ENCODE measurements around the gene PVALB. TPM values are rescaled to one million over a fixed set of nuclear protein-coding genes. Genes with fewer than 3 reads are reported as not detected.

Gene PVALB
- total RNA-seq, 1 donor from 2014 or later, result 2.1 TPM

- peaks cover 4 to 23% (median 7%) of the 10 kb centered on the region in 3 donors for H3K4me1 ChIP-seq (ENCODE audit: control insufficient read depth in 3 of 3, insufficient read depth in 3 of 3, low read length in 3 of 3)
- H3K27ac ChIP-seq (ENCODE audit: low read depth, low read length), result no peak overlapping the region
- no peaks in the 10 kb centered on the region for H3K9me3 ChIP-seq (ENCODE audit: control insufficient read depth in 3 of 3, low read length in 3 of 3)
- no peak overlapping the region for H3K9ac ChIP-seq (ENCODE audit: low read depth in 1 of 3, low read length in 3 of 3)
- no peaks in the 10 kb centered on the region for H3K36me3 ChIP-seq (ENCODE audit: control insufficient read depth in 3 of 3, insufficient read depth in 3 of 3, low read length in 3 of 3)
- peaks cover 72 to 89% (median 73%) of the 10 kb centered on the region in 3 donors for H3K27me3 ChIP-seq (ENCODE audit: control insufficient read depth in 3 of 3, insufficient read depth in 3 of 3, low read length in 3 of 3)
- H3K4me3 ChIP-seq (ENCODE audit: low read length in 3 of 3), result no peak overlapping the region
These were observed 548 bp downstream of the PVALB start for GRCh38 chr22:36816339-36816635.

GRCh38 chr22:36815558-36816338 is 1.1 kb downstream of the PVALB start:
- Histone ChIP-seq H3K9me3 (ENCODE audit: control insufficient read depth in 3 of 3, low read length in 3 of 3) (no peaks in the 10 kb centered on the region), H3K27ac (ENCODE audit: low read depth, low read length) (no peak overlapping the region), H3K4me1 (ENCODE audit: control insufficient read depth in 3 of 3, insufficient read depth in 3 of 3, low read length in 3 of 3) (peaks cover 4 to 23% (median 7%) of the 10 kb centered on the region in 3 donors), H3K36me3 (ENCODE audit: control insufficient read depth in 3 of 3, insufficient read depth in 3 of 3, low read length in 3 of 3) (no peaks in the 10 kb centered on the region), H3K27me3 (ENCODE audit: control insufficient read depth in 3 of 3, insufficient read depth in 3 of 3, low read length in 3 of 3) (peaks cover 69 to 84% (median 73%) of the 10 kb centered on the region in 3 donors), H3K4me3 (ENCODE audit: low read length in 3 of 3) (no peak overlapping the region), H3K9ac (ENCODE audit: low read depth in 1 of 3, low read length in 3 of 3) (no peak overlapping the region)

- Histone ChIP-seq H3K4me1 (ENCODE audit: control insufficient read depth in 3 of 3, insufficient read depth in 3 of 3, low read length in 3 of 3) (peaks cover 4 to 23% (median 7%) of the 10 kb centered on the region in 3 donors), H3K4me3 (ENCODE audit: low read length in 3 of 3) (no peak overlapping the region), H3K9me3 (ENCODE audit: control insufficient read depth in 3 of 3, low read length in 3 of 3) (no peaks in the 10 kb centered on the region), H3K9ac (ENCODE audit: low read depth in 1 of 3, low read length in 3 of 3) (no peak overlapping the region), H3K27me3 (ENCODE audit: control insufficient read depth in 3 of 3, insufficient read depth in 3 of 3, low read length in 3 of 3) (peaks cover 69 to 82% (median 73%) of the 10 kb centered on the region in 3 donors), H3K36me3 (ENCODE audit: control insufficient read depth in 3 of 3, insufficient read depth in 3 of 3, low read length in 3 of 3) (no peaks in the 10 kb centered on the region), H3K27ac (ENCODE audit: low read depth, low read length) (no peak overlapping the region)
These were observed 2.0 kb downstream of the PVALB start for GRCh38 chr22:36814801-36815200.

GRCh38 chr22:36811094-36811800 is 5.6 kb downstream of the PVALB start:
- Histone ChIP-seq H3K36me3 (ENCODE audit: control insufficient read depth in 3 of 3, insufficient read depth in 3 of 3, low read length in 3 of 3) (no peaks in the 10 kb centered on the region), H3K4me1 (ENCODE audit: control insufficient read depth in 3 of 3, insufficient read depth in 3 of 3, low read length in 3 of 3) (peaks cover 0 to 2% (median under 1%) of the 10 kb centered on the region in 3 donors), H3K9ac (ENCODE audit: low read depth in 1 of 3, low read length in 3 of 3) (no peak overlapping the region), H3K9me3 (ENCODE audit: control insufficient read depth in 3 of 3, low read length in 3 of 3) (no peaks in the 10 kb centered on the region), H3K27me3 (ENCODE audit: control insufficient read depth in 3 of 3, insufficient read depth in 3 of 3, low read length in 3 of 3) (peaks cover 46 to 67% (median 55%) of the 10 kb centered on the region in 3 donors), H3K4me3 (ENCODE audit: low read length in 3 of 3) (no peak overlapping the region), H3K27ac (ENCODE audit: low read depth, low read length) (no peak overlapping the region)

- H3K27me3 ChIP-seq (ENCODE audit: control insufficient read depth in 3 of 3, insufficient read depth in 3 of 3, low read length in 3 of 3), result peaks cover 41 to 66% (median 52%) of the 10 kb centered on the region in 3 donors
- no peaks in the 10 kb centered on the region for H3K36me3 ChIP-seq (ENCODE audit: control insufficient read depth in 3 of 3, insufficient read depth in 3 of 3, low read length in 3 of 3)
- no peaks in the 10 kb centered on the region for H3K4me1 ChIP-seq (ENCODE audit: control insufficient read depth in 3 of 3, insufficient read depth in 3 of 3, low read length in 3 of 3)
These were observed 7.5 kb downstream of the PVALB start for GRCh38 chr22:36809351-36809750.

GRCh38 chr22:36808721-36809344 is 8.0 kb downstream of the PVALB start:
- Histone ChIP-seq H3K9me3 (ENCODE audit: control insufficient read depth in 3 of 3, low read length in 3 of 3) (no peaks in the 10 kb centered on the region), H3K9ac (ENCODE audit: low read depth in 1 of 3, low read length in 3 of 3) (no peak overlapping the region), H3K27me3 (ENCODE audit: control insufficient read depth in 3 of 3, insufficient read depth in 3 of 3, low read length in 3 of 3) (peaks cover 36 to 67% (median 52%) of the 10 kb centered on the region in 3 donors), H3K27ac (ENCODE audit: low read depth, low read length) (no peak overlapping the region), H3K4me1 (ENCODE audit: control insufficient read depth in 3 of 3, insufficient read depth in 3 of 3, low read length in 3 of 3) (no peaks in the 10 kb centered on the region), H3K4me3 (ENCODE audit: low read length in 3 of 3) (no peak overlapping the region), H3K36me3 (ENCODE audit: control insufficient read depth in 3 of 3, insufficient read depth in 3 of 3, low read length in 3 of 3) (no peaks in the 10 kb centered on the region)

More at GRCh38 chr22:36809351-36809750, 7.5 kb downstream of the PVALB start:
- H3K9ac ChIP-seq (ENCODE audit: low read depth in 1 of 3, low read length in 3 of 3), result no peak overlapping the region
- no peaks in the 10 kb centered on the region for H3K9me3 ChIP-seq (ENCODE audit: control insufficient read depth in 3 of 3, low read length in 3 of 3)
- H3K4me3 ChIP-seq (ENCODE audit: low read length in 3 of 3), result no peak overlapping the region
- H3K27ac ChIP-seq (ENCODE audit: low read depth, low read length), result no peak overlapping the region

- H3K27ac ChIP-seq (ENCODE audit: low read depth, low read length), result no peak overlapping the region
- no peak overlapping the region for H3K4me3 ChIP-seq (ENCODE audit: low read length in 3 of 3)
- no peak overlapping the region for H3K9ac ChIP-seq (ENCODE audit: low read depth in 1 of 3, low read length in 3 of 3)
- H3K9me3 ChIP-seq (ENCODE audit: control insufficient read depth in 3 of 3, low read length in 3 of 3), result no peaks in the 10 kb centered on the region
- H3K27me3 ChIP-seq (ENCODE audit: control insufficient read depth in 3 of 3, insufficient read depth in 3 of 3, low read length in 3 of 3), result peaks cover 24 to 59% (median 48%) of the 10 kb centered on the region in 3 donors
- H3K36me3 ChIP-seq (ENCODE audit: control insufficient read depth in 3 of 3, insufficient read depth in 3 of 3, low read length in 3 of 3), result no peaks in the 10 kb centered on the region
- H3K4me1 ChIP-seq (ENCODE audit: control insufficient read depth in 3 of 3, insufficient read depth in 3 of 3, low read length in 3 of 3), result no peaks in the 10 kb centered on the region
These were observed 9.2 kb downstream of the PVALB start for GRCh38 chr22:36807627-36808026.

GRCh38 chr22:36806835-36807234 is 10.0 kb downstream of the PVALB start:
- Histone ChIP-seq H3K9me3 (ENCODE audit: control insufficient read depth in 3 of 3, low read length in 3 of 3) (no peaks in the 10 kb centered on the region), H3K4me1 (ENCODE audit: control insufficient read depth in 3 of 3, insufficient read depth in 3 of 3, low read length in 3 of 3) (no peaks in the 10 kb centered on the region), H3K27me3 (ENCODE audit: control insufficient read depth in 3 of 3, insufficient read depth in 3 of 3, low read length in 3 of 3) (peaks cover 26 to 56% (median 43%) of the 10 kb centered on the region in 3 donors), H3K9ac (ENCODE audit: low read depth in 1 of 3, low read length in 3 of 3) (no peak overlapping the region), H3K36me3 (ENCODE audit: control insufficient read depth in 3 of 3, insufficient read depth in 3 of 3, low read length in 3 of 3) (no peaks in the 10 kb centered on the region), H3K4me3 (ENCODE audit: low read length in 3 of 3) (no peak overlapping the region), H3K27ac (ENCODE audit: low read depth, low read length) (no peak overlapping the region)

- H3K4me3 ChIP-seq (ENCODE audit: low read length in 3 of 3), result no peak overlapping the region
- H3K4me1 ChIP-seq (ENCODE audit: control insufficient read depth in 3 of 3, insufficient read depth in 3 of 3, low read length in 3 of 3), result no peaks in the 10 kb centered on the region
- H3K27ac ChIP-seq (ENCODE audit: low read depth, low read length), result no peak overlapping the region
- no peak overlapping the region for H3K9ac ChIP-seq (ENCODE audit: low read depth in 1 of 3, low read length in 3 of 3)
- H3K9me3 ChIP-seq (ENCODE audit: control insufficient read depth in 3 of 3, low read length in 3 of 3), result no peaks in the 10 kb centered on the region
- H3K27me3 ChIP-seq (ENCODE audit: control insufficient read depth in 3 of 3, insufficient read depth in 3 of 3, low read length in 3 of 3), result peaks cover 23 to 50% (median 38%) of the 10 kb centered on the region in 3 donors
- H3K36me3 ChIP-seq (ENCODE audit: control insufficient read depth in 3 of 3, insufficient read depth in 3 of 3, low read length in 3 of 3), result no peaks in the 10 kb centered on the region
These were observed 13.5 kb downstream of the PVALB start for GRCh38 chr22:36803358-36803757.

- Histone ChIP-seq H3K27ac (ENCODE audit: low read depth, low read length) (no peak overlapping the region), H3K4me3 (ENCODE audit: low read length in 3 of 3) (no peak overlapping the region), H3K9ac (ENCODE audit: low read depth in 1 of 3, low read length in 3 of 3) (no peak overlapping the region), H3K4me1 (ENCODE audit: control insufficient read depth in 3 of 3, insufficient read depth in 3 of 3, low read length in 3 of 3) (no peaks in the 10 kb centered on the region), H3K9me3 (ENCODE audit: control insufficient read depth in 3 of 3, low read length in 3 of 3) (no peaks in the 10 kb centered on the region), H3K36me3 (ENCODE audit: control insufficient read depth in 3 of 3, insufficient read depth in 3 of 3, low read length in 3 of 3) (no peaks in the 10 kb centered on the region), H3K27me3 (ENCODE audit: control insufficient read depth in 3 of 3, insufficient read depth in 3 of 3, low read length in 3 of 3) (peaks cover 7 to 35% (median 14%) of the 10 kb centered on the region in 3 donors)
These were observed 18.2 kb downstream of the PVALB start for GRCh38 chr22:36798674-36799066.
